DMS 273 (cell line): ENCODE results near the gene COPZ1.

Experiments
- DNase-seq: peaks from one replicate; lab custom pipeline; 2025; ENCODE audit not compliant: unreplicated experiment; lab: John Stamatoyannopoulos, UW

Gene COPZ1

DNA sequence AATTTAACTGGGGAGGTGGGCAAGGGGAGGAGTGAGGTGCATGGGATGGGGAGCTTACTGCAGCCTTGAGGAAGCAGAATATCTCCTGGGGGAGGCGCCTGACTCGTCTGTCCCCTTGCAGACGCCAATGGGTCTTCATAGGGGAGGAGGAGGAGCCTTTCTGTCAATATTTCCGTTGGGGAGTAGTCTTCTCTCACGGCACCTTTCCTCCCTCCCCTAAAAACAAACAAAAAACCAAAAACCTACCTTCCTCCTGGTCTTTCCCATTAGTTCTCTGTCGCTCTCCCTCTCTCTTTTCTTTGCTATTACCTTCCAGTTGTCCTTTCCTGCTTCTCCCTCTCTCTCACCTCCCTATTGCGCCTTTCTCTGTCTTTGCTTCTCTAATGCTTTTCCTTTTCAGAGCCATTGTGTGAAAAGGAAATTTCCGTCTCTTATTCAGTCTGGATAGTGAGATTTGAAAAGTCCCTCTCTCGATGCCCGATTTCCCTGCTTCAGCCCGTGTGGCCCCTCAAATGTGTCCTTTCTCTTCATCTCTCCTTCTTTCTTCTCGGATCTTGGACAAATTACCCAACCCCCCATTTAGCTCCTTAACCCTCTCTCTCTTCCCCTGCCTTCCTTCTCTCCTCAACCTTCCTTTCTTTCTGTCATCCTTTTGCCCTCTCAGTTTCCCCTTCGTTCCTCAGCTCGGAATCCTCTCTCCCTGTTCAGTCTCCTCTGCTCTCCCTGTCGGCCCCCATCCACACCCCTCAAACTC, 33.4 kb downstream of the COPZ1 start:
- DNase-seq: peak; percentile 43

DNA sequence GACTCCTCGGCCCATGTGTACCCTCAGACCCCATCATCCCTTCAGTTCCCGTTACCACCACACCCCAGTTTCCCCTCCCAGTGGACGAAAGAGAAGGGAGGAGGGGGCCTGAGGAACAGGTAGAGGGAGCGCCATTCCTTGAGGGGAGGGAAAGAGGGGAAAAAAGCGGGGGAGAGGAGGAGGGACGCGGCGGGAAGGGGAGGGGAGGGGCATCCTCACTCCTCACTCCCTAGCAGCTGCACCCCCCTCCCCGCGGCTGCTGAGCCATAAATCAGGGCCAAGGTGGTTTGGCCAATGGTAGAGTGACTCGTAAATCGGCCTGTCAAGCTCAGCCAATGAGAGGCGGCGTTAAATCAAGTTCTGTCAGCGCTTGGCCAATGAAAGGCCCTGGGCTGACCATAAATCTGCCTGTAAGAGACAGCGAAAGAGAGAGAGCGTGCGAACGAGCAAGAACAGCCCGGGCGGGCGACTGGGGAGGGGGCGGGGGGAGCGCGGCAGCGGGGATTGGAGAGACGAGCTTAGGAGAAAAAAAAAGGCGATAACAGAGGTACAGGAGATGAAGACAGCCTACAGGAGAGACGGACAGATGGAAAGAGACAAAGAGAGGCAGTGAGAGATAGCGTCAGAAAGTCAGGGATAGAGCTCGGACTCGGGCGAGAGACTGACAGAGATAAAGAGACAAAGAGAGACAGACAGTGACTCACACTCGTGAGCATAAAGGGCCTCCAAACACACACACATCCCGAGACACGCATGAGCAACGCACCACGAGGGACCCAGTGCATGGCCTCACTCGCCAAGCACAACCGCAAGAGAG, 34.2 kb downstream of the COPZ1 start:
- peak; percentile 98 for DNase-seq

- no peak for DNase-seq
These were observed 34.9 kb downstream of the COPZ1 start for GRCh38 chr12:54359762-54360351.

- DNase-seq: peak; percentile 88
These were observed 36.0 kb downstream of the COPZ1 start for GRCh38 chr12:54360717-54361456.

DNA sequence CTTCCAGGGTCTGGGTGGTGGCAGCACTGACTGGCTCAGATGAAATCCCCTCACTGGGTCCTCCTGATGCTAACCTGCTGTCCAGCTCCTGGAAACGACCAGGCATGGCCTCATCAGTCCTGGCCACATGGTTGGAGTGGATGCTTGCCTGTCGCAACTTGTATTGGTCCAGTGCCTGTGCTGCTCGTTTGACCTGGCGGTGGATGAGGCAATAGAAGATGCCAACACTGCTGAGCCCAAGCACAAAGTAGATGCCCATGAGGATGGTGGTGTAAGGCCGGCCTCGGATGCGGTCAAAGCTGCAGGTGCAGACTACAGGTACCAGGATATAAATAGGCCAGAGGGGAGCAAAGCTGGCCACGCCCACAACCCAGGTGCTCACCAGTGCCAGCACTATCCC, 38.1 kb downstream of the COPZ1 start:
- DNase-seq: no peak

- DNase-seq: no peak
These were observed 38.7 kb downstream of the COPZ1 start for GRCh38 chr12:54363618-54364017.

GRCh38 chr12:54364413-54364812, 39.5 kb downstream of the COPZ1 start, which contains the start of gene GPR84:
Gene GPR84, minus strand, starts transcription at chr12:54364486. Its CDS starts 635 bp downstream, at chr12:54363851.
- DNase-seq: no peak

- DNase-seq: no peak
These were observed 43.2 kb downstream of the COPZ1 start for GRCh38 chr12:54368025-54368708.

DNA sequence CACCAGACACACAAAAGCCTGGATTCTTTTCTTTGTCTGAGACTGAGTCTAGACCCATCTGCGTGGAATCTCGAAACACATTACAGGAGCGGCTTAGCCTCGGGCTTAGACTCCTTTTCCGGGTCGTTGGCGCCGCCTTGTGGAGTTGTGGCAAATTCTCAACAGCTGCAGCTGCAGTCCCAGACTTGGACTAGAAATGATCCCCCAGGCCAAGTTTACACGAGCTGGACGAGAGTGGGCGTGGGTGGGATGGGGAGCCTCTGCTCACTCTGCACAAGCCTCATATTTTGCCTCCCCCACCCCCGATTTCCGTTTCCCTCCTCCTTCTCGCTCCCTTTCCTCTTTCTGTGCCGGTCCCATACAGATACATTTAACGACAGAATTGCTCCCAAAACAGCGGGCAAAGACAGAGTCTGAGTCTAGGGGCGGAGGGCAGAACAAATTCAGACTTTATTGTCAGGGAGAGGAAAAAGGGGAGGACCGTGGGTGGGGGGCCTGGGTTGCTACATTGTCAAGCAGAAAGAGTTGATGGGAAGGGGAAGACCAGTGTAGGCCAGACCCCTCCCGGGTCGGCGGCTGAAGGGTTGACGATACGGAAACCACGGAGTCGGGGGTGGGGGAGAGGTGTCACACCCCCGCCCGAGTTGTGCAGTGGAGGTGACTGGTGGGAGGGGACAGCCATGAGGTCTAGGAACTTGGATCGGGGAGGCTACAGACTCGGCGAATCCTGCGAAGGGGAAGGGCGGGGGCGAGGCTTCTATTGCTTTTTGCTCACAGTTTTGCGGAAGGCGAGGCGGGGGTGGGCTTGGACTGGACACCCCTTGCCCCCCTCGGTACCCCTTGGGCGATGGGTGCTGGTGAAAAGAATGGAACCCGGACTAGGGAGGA, 44.0 kb downstream of the COPZ1 start:
- peak; percentile 92 for DNase-seq

DNA sequence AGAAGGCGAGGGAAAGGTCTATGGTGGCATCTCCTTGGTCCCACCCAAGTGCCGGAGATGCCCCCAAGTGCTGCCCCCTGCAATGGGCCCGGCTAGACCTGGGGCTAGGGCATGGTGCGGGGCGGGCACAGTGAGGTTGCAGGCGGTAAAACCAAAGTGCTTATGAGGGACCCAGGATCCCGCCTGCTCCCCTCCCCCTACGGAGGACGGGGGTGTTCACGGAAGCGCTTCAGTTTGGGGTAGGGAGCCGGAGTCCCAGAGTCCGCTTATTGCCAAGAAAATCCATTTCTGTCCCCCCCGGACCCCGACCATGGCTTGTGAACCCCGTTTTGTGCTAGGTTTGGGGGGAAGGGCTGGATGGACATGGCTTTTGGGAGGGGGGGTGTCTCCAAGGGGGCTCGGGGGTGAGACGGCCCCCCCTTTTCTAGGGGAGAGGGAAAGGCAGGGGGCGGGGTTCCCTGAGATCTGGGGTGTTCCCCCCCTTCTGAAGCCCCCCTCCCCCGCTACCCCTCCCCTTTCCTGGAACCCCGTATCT, 44.7 kb downstream of the COPZ1 start:
- DNase-seq: peak; percentile 24

- DNase-seq: peak; percentile 83
These were observed 45.3 kb downstream of the COPZ1 start for GRCh38 chr12:54370171-54370730.

GRCh38 chr12:54371328-54372112, 46.6 kb downstream of the COPZ1 start:
- peak; percentile 52 for DNase-seq

- DNase-seq: peak; percentile 52
These were observed 47.3 kb downstream of the COPZ1 start for GRCh38 chr12:54372113-54372806.

DNA sequence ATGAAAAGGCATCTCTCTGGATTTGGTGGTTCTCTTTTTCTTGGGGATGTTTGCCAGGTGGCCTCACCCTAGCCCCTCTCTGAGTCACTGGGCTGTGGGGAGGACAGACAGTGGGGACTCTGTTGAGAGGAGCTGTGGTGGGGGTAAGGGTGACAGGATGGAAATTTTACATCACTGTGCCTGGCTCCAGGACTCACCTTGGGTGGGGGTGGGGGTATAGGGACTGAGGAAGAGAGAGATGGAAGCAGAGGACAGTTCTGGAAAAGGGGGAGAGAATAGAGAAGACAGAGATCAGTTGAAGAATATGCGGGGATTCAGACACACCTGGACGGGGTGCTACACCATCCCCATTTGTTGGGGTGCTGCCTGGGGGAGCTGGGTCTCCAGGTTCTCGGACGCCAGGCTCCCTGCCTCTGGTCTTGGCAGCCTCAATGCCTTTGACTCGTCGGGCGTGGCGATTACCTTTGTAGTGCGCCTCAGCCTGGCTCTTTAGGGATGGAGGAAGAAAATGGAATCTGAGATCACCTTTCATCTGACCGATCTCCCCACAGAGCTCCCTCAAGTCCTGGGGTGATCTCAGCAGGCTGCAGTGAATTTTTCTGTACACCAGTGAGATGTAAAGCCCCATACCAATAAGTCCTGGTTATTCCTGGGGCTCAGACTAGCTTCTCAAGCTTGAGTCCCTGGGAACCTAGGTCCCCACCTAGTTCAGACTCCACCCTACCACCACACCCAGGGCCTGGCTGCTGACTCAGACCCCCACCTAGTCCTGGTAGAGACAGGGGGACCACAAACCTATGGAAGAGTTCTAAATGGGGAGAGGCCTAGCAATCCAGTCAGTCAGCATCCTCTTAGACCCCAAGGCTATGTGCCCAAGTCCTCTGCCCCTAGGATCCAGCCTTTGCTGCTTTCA, 49.0 kb downstream of the COPZ1 start:
- no peak for DNase-seq

DNA sequence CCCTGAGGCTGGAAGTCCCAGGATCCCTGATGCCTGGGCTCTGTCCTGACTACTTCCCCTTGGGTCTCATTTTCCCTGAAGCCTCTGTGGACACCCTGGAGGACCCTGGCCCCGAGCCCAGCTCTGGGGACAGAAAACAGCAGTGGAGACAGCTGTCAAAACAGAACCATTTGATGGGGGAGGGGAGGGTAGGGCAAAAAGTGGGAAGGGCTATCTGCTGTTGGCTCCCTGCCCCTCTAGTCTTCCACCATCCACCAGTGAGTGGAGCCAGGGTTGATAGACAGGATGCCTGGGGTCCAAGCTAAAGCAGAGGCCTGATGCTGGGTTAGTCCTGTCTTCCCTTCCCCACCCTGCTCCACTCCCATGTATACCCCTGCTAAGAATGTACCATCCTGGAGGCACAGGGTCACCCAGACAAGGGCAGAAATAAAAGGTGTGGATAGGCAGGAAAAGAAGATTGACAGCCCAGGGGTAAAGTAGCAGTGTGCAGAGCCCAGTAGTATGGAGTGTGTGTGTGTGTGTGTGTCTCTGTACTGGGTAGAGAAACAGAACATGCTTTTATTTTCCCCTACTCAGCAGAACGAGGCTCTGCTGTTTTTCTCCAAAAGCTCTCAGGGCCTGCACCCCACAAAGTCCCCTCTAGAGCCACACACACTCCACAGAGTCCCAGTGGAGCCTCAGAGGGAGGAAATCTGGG, 49.8 kb downstream of the COPZ1 start:
- peak; percentile 32 for DNase-seq

- DNase-seq: no peak
These were observed 50.3 kb downstream of the COPZ1 start for GRCh38 chr12:54375259-54375579.
